ACC112 (cell line): ENCODE results near the gene APEX1.
"Not testable (repeated sequence)": the region's sequence is repeated elsewhere in the genome, so short reads cannot be mapped to it uniquely, and the experiment has no call there.

Experiments
- H2AFZ ChIP-seq: fragments of 200-600 bp; sonication (generic); one replicate; pipeline ENCODE4 v1.6.0; 2017; ENCODE audit warnings: antibody characterized with exemption, low read length; ENCODE audit not compliant: unreplicated experiment
- H3K27ac ChIP-seq: fragments of 200-600 bp; sonication (generic); 2 replicates; pipeline ENCODE4 v1.5.1; 2014; ENCODE audit warnings: low read depth, mild to moderate bottlenecking, antibody characterized with exemption, low read length, moderate library complexity
- H3K27me3 ChIP-seq: fragments of 200-600 bp; sonication (generic); 2 replicates; pipeline ENCODE4 v1.6.1; 2014; ENCODE audit warnings: mild to moderate bottlenecking, antibody characterized with exemption, low read length, moderate library complexity, mixed read lengths; ENCODE audit not compliant: insufficient read depth
- H3K36me3 ChIP-seq: fragments of 200-600 bp; sonication (generic); 2 replicates; pipeline ENCODE4 v1.6.1; 2016; ENCODE audit warnings: mild to moderate bottlenecking, antibody characterized with exemption, low read length, moderate library complexity, mixed read lengths; ENCODE audit not compliant: insufficient read depth
- H3K4me1 ChIP-seq: fragments of 200-600 bp; sonication (generic); one replicate; pipeline ENCODE4 v1.6.1; 2016; ENCODE audit warnings: low read length, mixed read lengths; ENCODE audit not compliant: insufficient read depth, unreplicated experiment, control insufficient read depth
- H3K4me3 ChIP-seq: fragments of 200-600 bp; sonication (generic); 2 replicates; pipeline ENCODE4 v1.5.1; 2014; ENCODE audit warnings: mild to moderate bottlenecking, low read depth, low read length
- H3K79me2 ChIP-seq: fragments of 200-600 bp; sonication (generic); one replicate; pipeline ENCODE4 v1.6.0; 2016; ENCODE audit warnings: low read length; ENCODE audit not compliant: control insufficient read depth, unreplicated experiment, insufficient read depth

Gene APEX1

GRCh38 chr14:20436363-20436755 lies 18.7 kb upstream of the APEX1 start:
- no peak overlapping the region for H3K27ac ChIP-seq
- H3K79me2 ChIP-seq, result no peaks in the 10 kb centered on the region
- H3K27me3 ChIP-seq, result peaks cover 4% of the 10 kb centered on the region; the same call in 1 of the 2 replicates
- H3K4me3 ChIP-seq, result no peak overlapping the region
- H3K4me1 ChIP-seq, result peaks cover 10% of the 10 kb centered on the region
- H2AFZ ChIP-seq, result no peak overlapping the region
- H3K36me3 ChIP-seq, result no peaks in the 10 kb centered on the region

- no peak overlapping the region for H3K27ac ChIP-seq
- peaks cover 10% of the 10 kb centered on the region for H3K4me1 ChIP-seq
- no peaks in the 10 kb centered on the region for H3K79me2 ChIP-seq
- H2AFZ ChIP-seq, result no peak overlapping the region
- H3K36me3 ChIP-seq, result no peaks in the 10 kb centered on the region
- peaks cover 4% of the 10 kb centered on the region; the same call in 1 of the 2 replicates for H3K27me3 ChIP-seq
- no peak overlapping the region for H3K4me3 ChIP-seq
Measured at GRCh38 chr14:20438664-20439063, 16.4 kb upstream of the APEX1 start.

GRCh38 chr14:20440465-20440864 lies 14.6 kb upstream of the APEX1 start:
- Histone ChIP-seq H3K4me1 (peaks cover 10% of the 10 kb centered on the region), H3K27ac (no peak overlapping the region), H3K27me3 (peaks cover 2% of the 10 kb centered on the region; the same call in 1 of the 2 replicates), H2AFZ (no peak overlapping the region), H3K4me3 (no peak overlapping the region), H3K36me3 (no peaks in the 10 kb centered on the region), H3K79me2 (no peaks in the 10 kb centered on the region)

- Histone ChIP-seq H2AFZ (no peak overlapping the region), H3K27me3 (no peaks in the 10 kb centered on the region), H3K27ac (no peak overlapping the region), H3K79me2 (no peaks in the 10 kb centered on the region), H3K4me1 (peaks cover 10% of the 10 kb centered on the region), H3K36me3 (no peaks in the 10 kb centered on the region), H3K4me3 (no peak overlapping the region)
Measured at GRCh38 chr14:20440882-20441281, 14.1 kb upstream of the APEX1 start.

- Histone ChIP-seq H3K4me3 (no peak overlapping the region), H3K4me1 (peaks cover 5% of the 10 kb centered on the region), H3K27ac (no peak overlapping the region), H3K27me3 (no peaks in the 10 kb centered on the region), H3K36me3 (no peaks in the 10 kb centered on the region), H2AFZ (no peak overlapping the region), H3K79me2 (no peaks in the 10 kb centered on the region)
Measured at GRCh38 chr14:20441461-20441860, 13.6 kb upstream of the APEX1 start.

- H3K36me3 ChIP-seq, result peaks cover 21% of the 10 kb centered on the region
- H3K79me2 ChIP-seq, H3K4me1 ChIP-seq, H3K4me3 ChIP-seq, H2AFZ ChIP-seq, H3K27me3 ChIP-seq, H3K27ac ChIP-seq: not testable (repeated sequence)
Measured at GRCh38 chr14:20443650-20444049, 11.4 kb upstream of the APEX1 start.

GRCh38 chr14:20446889-20447288 lies 8.1 kb upstream of the APEX1 start:
- Histone ChIP-seq H3K4me3 (no peak overlapping the region), H3K27ac (no peak overlapping the region), H3K4me1 (no peaks in the 10 kb centered on the region), H3K79me2 (no peaks in the 10 kb centered on the region), H3K36me3 (peaks cover 35% of the 10 kb centered on the region), H3K27me3 (no peaks in the 10 kb centered on the region), H2AFZ (no peak overlapping the region)

- not testable (repeated sequence) for H3K27me3 ChIP-seq, H3K27ac ChIP-seq, H2AFZ ChIP-seq, H3K4me3 ChIP-seq
- Histone ChIP-seq H3K4me1 (peaks cover 18% of the 10 kb centered on the region), H3K79me2 (peaks cover 36% of the 10 kb centered on the region), H3K36me3 (peaks cover 33% of the 10 kb centered on the region; the same call in 1 of the 2 replicates)
Measured at GRCh38 chr14:20452831-20453230, 2.2 kb upstream of the APEX1 start.

- Histone ChIP-seq H3K4me1 (peaks cover 33% of the 10 kb centered on the region), H3K27ac (peak overlapping the region; percentile 93), H3K36me3 (peaks cover 18% of the 10 kb centered on the region; the same call in 1 of the 2 replicates), H2AFZ (peak overlapping the region; percentile 19), H3K79me2 (peaks cover 60% of the 10 kb centered on the region), H3K4me3 (peak overlapping the region; percentile 93), H3K27me3 (no peaks in the 10 kb centered on the region)
Measured at GRCh38 chr14:20455355-20456300, 602 bp downstream of the APEX1 start.

- Histone ChIP-seq H2AFZ (no peak overlapping the region), H3K4me1 (peaks cover 33% of the 10 kb centered on the region), H3K27me3 (no peaks in the 10 kb centered on the region), H3K79me2 (peaks cover 64% of the 10 kb centered on the region), H3K27ac (peak overlapping the region; percentile 93; the same call in 1 of the 2 replicates), H3K4me3 (peak overlapping the region; percentile 93), H3K36me3 (peaks cover 18% of the 10 kb centered on the region; the same call in 1 of the 2 replicates)
Measured at GRCh38 chr14:20456971-20457370, 1.9 kb downstream of the APEX1 start.
